K562 (cell line): Measurements from ENCODE around the gene DNAJC6. TPM values are rescaled to one million over a fixed set of nuclear protein-coding genes. Genes with fewer than 3 reads are reported as not detected.

ENCODE experiments used
- BRCA1 ChIP-seq, 2 experiments: fragments of 450-650 bp in 1 of 2; sonication (generic) in 1 of 2; formaldehyde crosslinking in 1 of 2; IDR thresholded peaks; 2 replicates each; pipeline versions ENCODE4 v1.5.0 to v1.6.1; 2017 to 2020; ENCODE audit warnings: mild to moderate bottlenecking in 1 of 2, missing genetic modification reagents in 1 of 2
- BRF1 ChIP-seq: IDR thresholded peaks from 3 replicates; pipeline ENCODE4 v1.6.1; 2011; ENCODE audit warnings: borderline replicate concordance, mild to moderate bottlenecking; ENCODE audit not compliant: insufficient read length; ENCODE audit errors: extremely low read depth
- CREM ChIP-seq: IDR thresholded peaks from 2 replicates; pipeline ENCODE4 v1.6.1; 2014; ENCODE audit warnings: antibody characterized with exemption, low read depth
- DACH1 ChIP-seq: fragments of 450-650 bp; IDR thresholded peaks from 2 replicates; pipeline ENCODE4 v1.6.1; 2018; ENCODE audit not compliant: partially characterized antibody
- MBD2 ChIP-seq: sonication (generic); IDR thresholded peaks from 2 replicates; pipeline ENCODE4 v1.6.1; 2016; ENCODE audit warnings: low read depth, borderline replicate concordance
- PTRF ChIP-seq: fragments of 450-650 bp; IDR thresholded peaks from 2 replicates; pipeline ENCODE4 v1.6.1; 2016; ENCODE audit warnings: mild to moderate bottlenecking, missing genetic modification characterization, missing compliant biosample characterization
- ZNF445 ChIP-seq: fragments of 250-450 bp; sonication (Bioruptor Pico); IDR thresholded peaks from 2 replicates; pipeline ENCODE4 v1.4.0; 2020; ENCODE audit warnings: low read depth, mild to moderate bottlenecking, moderate library complexity
- polyA plus RNA-seq, 8 experiments: library from polyadenylated mRNA; depleted of rRNA in 4 of 8; stranded (reverse) in 5 of 8; unstranded in 3 of 8; fragments of >200 nt; fragmentation: Nextera tagmentation in 2 of 8; fragmentation: Illumina TruSeq in 1 of 8; extraction: Ambion mirVana in 2 of 8; extraction: Trizol in 1 of 8; gene quantifications; 2 replicates each; pipeline versions ENCODE4 v1.2.1 to v1.2.3, GENCODE V29; 2011 to 2014; ENCODE audit warnings: inconsistent platforms in 1 of 8, missing spikeins in 1 of 8
- total RNA-seq, 7 experiments: library from RNA; depleted of rRNA in 6 of 7; stranded (reverse); fragments of >200 nt in 6 of 7; fragmentation: Illumina TruSeq in 2 of 7; extraction: Trizol in 2 of 7; gene quantifications; 2 replicates each; pipeline versions ENCODE4 v1.2.1 to v1.2.3, GENCODE V29; 2011 to 2021; ENCODE audit warnings: low replicate concordance in 1 of 7
- TF ChIP-seq, protein P1 (sequence below): fragments of 450-650 bp; conservative IDR thresholded peaks from 2 replicates; pipeline ENCODE4 v1.6.1; 2016; ENCODE audit warnings: missing genetic modification characterization, low read depth, mild to moderate bottlenecking, missing compliant biosample characterization, moderate library complexity
- TF ChIP-seq, protein P2 (sequence below): fragments of 450-650 bp; IDR thresholded peaks from 2 replicates; pipeline ENCODE4 v1.6.1; 2016; ENCODE audit warnings: mild to moderate bottlenecking, moderate library complexity
- TF ChIP-seq, protein P3 (sequence below), 2 experiments: IDR thresholded peaks; 2 replicates each; pipeline ENCODE4 v1.6.1; 2011; ENCODE audit warnings: borderline replicate concordance in 1 of 2, control low read depth in 1 of 2, low read depth in 1 of 2, low read length in 1 of 2, mild to moderate bottlenecking in 1 of 2, mixed read lengths in 1 of 2, moderate library complexity in 1 of 2; ENCODE audit not compliant: insufficient read depth in 1 of 2, insufficient read length in 1 of 2, poor library complexity in 1 of 2, severe bottlenecking in 1 of 2; ENCODE audit errors: extremely low read depth in 1 of 2

The DNAJC6 gene
- total and polyA plus RNA-seq, 9 of the 15 experiments (the other 6 are each of a cell fraction or from before 2014, with no cell fraction given): 6.7 to 78.7 (median 28.0) TPM

DNA sequence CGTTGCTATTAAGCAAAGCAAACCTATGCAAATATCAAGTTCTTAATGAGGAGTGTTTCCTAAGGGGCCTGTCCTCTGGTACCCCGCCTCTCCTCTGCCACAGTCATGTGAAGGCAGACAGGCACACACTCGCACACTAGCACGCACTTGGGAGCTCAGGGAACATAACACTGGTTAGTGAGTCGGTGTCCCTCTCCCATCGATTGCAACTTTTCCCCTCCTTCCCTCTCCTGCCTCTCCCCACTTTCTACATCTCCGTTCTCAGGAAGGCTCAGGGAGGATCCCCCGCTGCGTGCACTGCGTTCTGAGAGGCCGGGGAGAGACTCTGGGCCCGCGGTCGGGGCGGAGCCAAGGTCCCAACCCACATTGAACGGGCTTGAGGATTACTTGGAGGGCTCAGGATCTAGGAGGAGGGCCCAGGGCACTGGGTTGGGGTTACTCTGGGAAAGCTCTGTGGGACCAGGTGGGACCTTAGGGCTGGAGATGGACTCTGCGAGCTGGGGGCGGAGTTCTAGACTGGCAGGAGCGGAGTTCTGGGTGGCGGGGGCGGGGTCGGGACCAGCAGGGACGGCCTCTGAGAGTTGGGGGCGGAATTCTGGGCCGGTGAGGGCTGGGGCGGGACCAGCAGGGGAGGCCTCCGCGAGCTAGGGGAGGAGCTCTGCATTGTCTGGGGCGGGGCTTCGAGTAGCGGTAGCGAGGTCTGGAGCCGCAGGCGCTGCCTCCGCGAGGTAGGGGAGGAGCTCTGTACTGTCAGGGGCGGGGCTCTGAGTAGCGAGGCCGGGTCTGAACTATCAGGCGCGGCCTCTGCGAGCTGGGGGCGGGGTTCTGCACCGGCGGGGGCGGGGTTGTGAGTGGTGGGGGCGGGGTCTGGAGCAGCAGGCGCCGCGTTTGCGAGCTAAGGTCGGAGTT lies 110.6 kb downstream of the DNAJC6 start (continued):
- TF ChIP-seq, protein P1, sequence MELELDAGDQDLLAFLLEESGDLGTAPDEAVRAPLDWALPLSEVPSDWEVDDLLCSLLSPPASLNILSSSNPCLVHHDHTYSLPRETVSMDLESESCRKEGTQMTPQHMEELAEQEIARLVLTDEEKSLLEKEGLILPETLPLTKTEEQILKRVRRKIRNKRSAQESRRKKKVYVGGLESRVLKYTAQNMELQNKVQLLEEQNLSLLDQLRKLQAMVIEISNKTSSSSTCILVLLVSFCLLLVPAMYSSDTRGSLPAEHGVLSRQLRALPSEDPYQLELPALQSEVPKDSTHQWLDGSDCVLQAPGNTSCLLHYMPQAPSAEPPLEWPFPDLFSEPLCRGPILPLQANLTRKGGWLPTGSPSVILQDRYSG: no peak
- TF ChIP-seq, protein P2, sequence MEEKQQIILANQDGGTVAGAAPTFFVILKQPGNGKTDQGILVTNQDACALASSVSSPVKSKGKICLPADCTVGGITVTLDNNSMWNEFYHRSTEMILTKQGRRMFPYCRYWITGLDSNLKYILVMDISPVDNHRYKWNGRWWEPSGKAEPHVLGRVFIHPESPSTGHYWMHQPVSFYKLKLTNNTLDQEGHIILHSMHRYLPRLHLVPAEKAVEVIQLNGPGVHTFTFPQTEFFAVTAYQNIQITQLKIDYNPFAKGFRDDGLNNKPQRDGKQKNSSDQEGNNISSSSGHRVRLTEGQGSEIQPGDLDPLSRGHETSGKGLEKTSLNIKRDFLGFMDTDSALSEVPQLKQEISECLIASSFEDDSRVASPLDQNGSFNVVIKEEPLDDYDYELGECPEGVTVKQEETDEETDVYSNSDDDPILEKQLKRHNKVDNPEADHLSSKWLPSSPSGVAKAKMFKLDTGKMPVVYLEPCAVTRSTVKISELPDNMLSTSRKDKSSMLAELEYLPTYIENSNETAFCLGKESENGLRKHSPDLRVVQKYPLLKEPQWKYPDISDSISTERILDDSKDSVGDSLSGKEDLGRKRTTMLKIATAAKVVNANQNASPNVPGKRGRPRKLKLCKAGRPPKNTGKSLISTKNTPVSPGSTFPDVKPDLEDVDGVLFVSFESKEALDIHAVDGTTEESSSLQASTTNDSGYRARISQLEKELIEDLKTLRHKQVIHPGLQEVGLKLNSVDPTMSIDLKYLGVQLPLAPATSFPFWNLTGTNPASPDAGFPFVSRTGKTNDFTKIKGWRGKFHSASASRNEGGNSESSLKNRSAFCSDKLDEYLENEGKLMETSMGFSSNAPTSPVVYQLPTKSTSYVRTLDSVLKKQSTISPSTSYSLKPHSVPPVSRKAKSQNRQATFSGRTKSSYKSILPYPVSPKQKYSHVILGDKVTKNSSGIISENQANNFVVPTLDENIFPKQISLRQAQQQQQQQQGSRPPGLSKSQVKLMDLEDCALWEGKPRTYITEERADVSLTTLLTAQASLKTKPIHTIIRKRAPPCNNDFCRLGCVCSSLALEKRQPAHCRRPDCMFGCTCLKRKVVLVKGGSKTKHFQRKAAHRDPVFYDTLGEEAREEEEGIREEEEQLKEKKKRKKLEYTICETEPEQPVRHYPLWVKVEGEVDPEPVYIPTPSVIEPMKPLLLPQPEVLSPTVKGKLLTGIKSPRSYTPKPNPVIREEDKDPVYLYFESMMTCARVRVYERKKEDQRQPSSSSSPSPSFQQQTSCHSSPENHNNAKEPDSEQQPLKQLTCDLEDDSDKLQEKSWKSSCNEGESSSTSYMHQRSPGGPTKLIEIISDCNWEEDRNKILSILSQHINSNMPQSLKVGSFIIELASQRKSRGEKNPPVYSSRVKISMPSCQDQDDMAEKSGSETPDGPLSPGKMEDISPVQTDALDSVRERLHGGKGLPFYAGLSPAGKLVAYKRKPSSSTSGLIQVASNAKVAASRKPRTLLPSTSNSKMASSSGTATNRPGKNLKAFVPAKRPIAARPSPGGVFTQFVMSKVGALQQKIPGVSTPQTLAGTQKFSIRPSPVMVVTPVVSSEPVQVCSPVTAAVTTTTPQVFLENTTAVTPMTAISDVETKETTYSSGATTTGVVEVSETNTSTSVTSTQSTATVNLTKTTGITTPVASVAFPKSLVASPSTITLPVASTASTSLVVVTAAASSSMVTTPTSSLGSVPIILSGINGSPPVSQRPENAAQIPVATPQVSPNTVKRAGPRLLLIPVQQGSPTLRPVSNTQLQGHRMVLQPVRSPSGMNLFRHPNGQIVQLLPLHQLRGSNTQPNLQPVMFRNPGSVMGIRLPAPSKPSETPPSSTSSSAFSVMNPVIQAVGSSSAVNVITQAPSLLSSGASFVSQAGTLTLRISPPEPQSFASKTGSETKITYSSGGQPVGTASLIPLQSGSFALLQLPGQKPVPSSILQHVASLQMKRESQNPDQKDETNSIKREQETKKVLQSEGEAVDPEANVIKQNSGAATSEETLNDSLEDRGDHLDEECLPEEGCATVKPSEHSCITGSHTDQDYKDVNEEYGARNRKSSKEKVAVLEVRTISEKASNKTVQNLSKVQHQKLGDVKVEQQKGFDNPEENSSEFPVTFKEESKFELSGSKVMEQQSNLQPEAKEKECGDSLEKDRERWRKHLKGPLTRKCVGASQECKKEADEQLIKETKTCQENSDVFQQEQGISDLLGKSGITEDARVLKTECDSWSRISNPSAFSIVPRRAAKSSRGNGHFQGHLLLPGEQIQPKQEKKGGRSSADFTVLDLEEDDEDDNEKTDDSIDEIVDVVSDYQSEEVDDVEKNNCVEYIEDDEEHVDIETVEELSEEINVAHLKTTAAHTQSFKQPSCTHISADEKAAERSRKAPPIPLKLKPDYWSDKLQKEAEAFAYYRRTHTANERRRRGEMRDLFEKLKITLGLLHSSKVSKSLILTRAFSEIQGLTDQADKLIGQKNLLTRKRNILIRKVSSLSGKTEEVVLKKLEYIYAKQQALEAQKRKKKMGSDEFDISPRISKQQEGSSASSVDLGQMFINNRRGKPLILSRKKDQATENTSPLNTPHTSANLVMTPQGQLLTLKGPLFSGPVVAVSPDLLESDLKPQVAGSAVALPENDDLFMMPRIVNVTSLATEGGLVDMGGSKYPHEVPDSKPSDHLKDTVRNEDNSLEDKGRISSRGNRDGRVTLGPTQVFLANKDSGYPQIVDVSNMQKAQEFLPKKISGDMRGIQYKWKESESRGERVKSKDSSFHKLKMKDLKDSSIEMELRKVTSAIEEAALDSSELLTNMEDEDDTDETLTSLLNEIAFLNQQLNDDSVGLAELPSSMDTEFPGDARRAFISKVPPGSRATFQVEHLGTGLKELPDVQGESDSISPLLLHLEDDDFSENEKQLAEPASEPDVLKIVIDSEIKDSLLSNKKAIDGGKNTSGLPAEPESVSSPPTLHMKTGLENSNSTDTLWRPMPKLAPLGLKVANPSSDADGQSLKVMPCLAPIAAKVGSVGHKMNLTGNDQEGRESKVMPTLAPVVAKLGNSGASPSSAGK: no peak
- TF ChIP-seq BRF1 (no peak), PTRF (tag) (no peak), DACH1 (no peak), MBD2 (no peak), ZNF445 (CRISPR knock-in tag) (no peak), BRCA1 (IDR thresholded peaks at IDR 0.05) (no peak), BRCA1 (CRISPR knock-in tag; IDR thresholded peaks at IDR 0.05) (no peak), CREM (no peak)
- TF ChIP-seq, protein P3, sequence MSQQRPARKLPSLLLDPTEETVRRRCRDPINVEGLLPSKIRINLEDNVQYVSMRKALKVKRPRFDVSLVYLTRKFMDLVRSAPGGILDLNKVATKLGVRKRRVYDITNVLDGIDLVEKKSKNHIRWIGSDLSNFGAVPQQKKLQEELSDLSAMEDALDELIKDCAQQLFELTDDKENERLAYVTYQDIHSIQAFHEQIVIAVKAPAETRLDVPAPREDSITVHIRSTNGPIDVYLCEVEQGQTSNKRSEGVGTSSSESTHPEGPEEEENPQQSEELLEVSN (IDR thresholded peaks at IDR 0.05; ENCODE audit: borderline replicate concordance in 1 of 2, extremely low read depth in 1 of 2, insufficient read depth in 1 of 2, insufficient read length in 1 of 2, low read depth in 1 of 2, low read length in 1 of 2, poor library complexity in 1 of 2, severe bottlenecking in 1 of 2): no peak
